MV-4-11 (cell line): ENCODE measurements around the gene OCEL1.
"Not testable (repeated sequence)": the region's sequence is repeated elsewhere in the genome, so short reads cannot be mapped to it uniquely, and the experiment has no call there.

Experiments
- DNase-seq: peaks from one replicate; lab custom pipeline; 2025; lab: John Stamatoyannopoulos, UW

OCEL1 gene

GRCh38 chr19:17226002-17226933, at the start of gene OCEL1:
TSS of gene OCEL1 (plus strand) at chr19:17226226. CDS start at chr19:17226248, 22 bp downstream.
- peak; percentile 99 for DNase-seq

- DNase-seq = no peak
These were observed 47.7 kb upstream of the OCEL1 start for GRCh38 chr19:17178291-17178690.

GRCh38 chr19:17180997-17181702, 44.9 kb upstream of the OCEL1 start:
- DNase-seq = no peak

- DNase-seq = peak; percentile 74
These were observed 42.7 kb upstream of the OCEL1 start for GRCh38 chr19:17183271-17183761.

- DNase-seq = peak; percentile 97
These were observed 42.1 kb upstream of the OCEL1 start for GRCh38 chr19:17183858-17184321.

- peak; percentile 79 for DNase-seq
These were observed 41.6 kb upstream of the OCEL1 start for GRCh38 chr19:17184371-17184841.

- DNase-seq = no peak
These were observed 40.4 kb upstream of the OCEL1 start for GRCh38 chr19:17185590-17185989.

- DNase-seq = not testable (repeated sequence)
These were observed 34.3 kb upstream of the OCEL1 start for GRCh38 chr19:17191736-17192135.

GRCh38 chr19:17192751-17193150, 33.3 kb upstream of the OCEL1 start:
- DNase-seq = no peak

GRCh38 chr19:17194608-17195007, 31.4 kb upstream of the OCEL1 start:
- no peak for DNase-seq

GRCh38 chr19:17195106-17195505, 30.9 kb upstream of the OCEL1 start:
- no peak for DNase-seq

- no peak for DNase-seq
These were observed 29.4 kb upstream of the OCEL1 start for GRCh38 chr19:17196610-17197009.

- DNase-seq = no peak
These were observed 28.4 kb upstream of the OCEL1 start for GRCh38 chr19:17197666-17198065.

GRCh38 chr19:17200408-17201079, 25.5 kb upstream of the OCEL1 start:
- DNase-seq = no peak

GRCh38 chr19:17202249-17202648, 23.8 kb upstream of the OCEL1 start:
- DNase-seq = no peak

GRCh38 chr19:17202713-17203112, 23.3 kb upstream of the OCEL1 start:
- DNase-seq = no peak

- peak; percentile 41 for DNase-seq
These were observed 20.5 kb upstream of the OCEL1 start for GRCh38 chr19:17205237-17206140.

GRCh38 chr19:17206736-17207581, 19.1 kb upstream of the OCEL1 start:
- no peak for DNase-seq

GRCh38 chr19:17209126-17210036, 16.6 kb upstream of the OCEL1 start:
- DNase-seq = peak; percentile 39
